MCF 10A (cell line): ENCODE data around the gene ACIN1. TPM values are rescaled to one million over a fixed set of nuclear protein-coding genes. Genes with fewer than 3 reads are reported as not detected.

ENCODE experiments used
- BruUV-seq: library from RNA; stranded (reverse); fragments of 400-500 nt; replicated peaks from 2 replicates; lab custom pipeline; 2021; lab: Mats Ljungman, UMichigan
- CTCF ChIA-PET: fragments of 300-600 bp; sonication (Branson Sonifier 250); formaldehyde crosslinking; extraction: SDS; loops from one replicate; lab custom pipeline; 2021; ENCODE audit warnings: antibody characterized with exemption, inconsistent platforms; lab: Yijun Ruan, JAX
- POLR2A ChIA-PET: fragments of 300-600, 350-650 bp; sonication (Branson Sonifier 250); formaldehyde crosslinking; extraction: SDS; loops from one replicate; lab custom pipeline; 2020; ENCODE audit warnings: antibody characterized with exemption, inconsistent platforms; lab: Yijun Ruan, JAX
- DNase-seq: peaks from one replicate; pipeline ENCODE4 v3.0.0-alpha.2; 2018; ENCODE audit not compliant: unreplicated experiment
- H3K27ac Mint-ChIP-seq: one replicate; pipeline ENCODE4 v1.8.0; 2022; ENCODE audit warnings: mild to moderate bottlenecking, low read depth, mixed read lengths; ENCODE audit not compliant: unreplicated experiment
- H3K27me3 Mint-ChIP-seq: one replicate; pipeline ENCODE4 v1.8.0; 2022; ENCODE audit warnings: mixed read lengths; ENCODE audit not compliant: insufficient read depth, unreplicated experiment
- H3K36me3 Mint-ChIP-seq: one replicate; pipeline ENCODE4 v1.8.0; 2022; ENCODE audit warnings: mild to moderate bottlenecking, moderate library complexity, mixed read lengths; ENCODE audit not compliant: insufficient read depth, unreplicated experiment
- H3K4me1 Mint-ChIP-seq: one replicate; pipeline ENCODE4 v1.8.0; 2022; ENCODE audit warnings: mixed read lengths; ENCODE audit not compliant: insufficient read depth, unreplicated experiment
- H3K4me3 Mint-ChIP-seq: one replicate; pipeline ENCODE4 v1.8.0; 2022; ENCODE audit warnings: mild to moderate bottlenecking, moderate library complexity, mixed read lengths; ENCODE audit not compliant: unreplicated experiment
- H3K9me3 Mint-ChIP-seq: one replicate; pipeline ENCODE4 v1.8.0; 2022; ENCODE audit warnings: mixed read lengths; ENCODE audit not compliant: unreplicated experiment
- CTCF ChIP-seq: fragments of 200-600 bp; IDR thresholded peaks from one replicate; pipeline ENCODE4 v1.8.0; 2022; ENCODE audit warnings: antibody characterized with exemption, mild to moderate bottlenecking; ENCODE audit not compliant: unreplicated experiment
- intact Hi-C: fragments of 100-400 bp; cut with micrococcal nuclease; formaldehyde crosslinking; loops from 2 replicates; pipeline ENCODE4 v1.14.1; 2022
- total RNA-seq: library from RNA; stranded (reverse); gene quantifications from 2 replicates; pipeline ENCODE4 v1.2.3, GENCODE V29; 2022

ACIN1 gene
- total RNA-seq, 1 experiment from 2014 or later: 197 TPM

- ChIA-PET POLR2A (interaction anchor here (0.6 to 2.3 kb wide), 6 partner anchors 9 to 38 kb away, joined by 3 to 15 read pairs (median 4); partner anchors contain the start of gene PSMB5), CTCF (interaction anchor here (0.7 to 2.5 kb wide), 8 partner anchors 16 to 95 kb away, joined by 3 to 11 read pairs (median 4); partner anchors contain the start of gene PRMT5)
- Mint-ChIP-seq H3K27me3 (no peaks in the 10 kb centered on the region), H3K9me3 (no peaks in the 10 kb centered on the region), H3K4me3 (no peak overlapping the region), H3K4me1 (peaks cover 10% of the 10 kb centered on the region), H3K36me3 (peaks cover 48% of the 10 kb centered on the region), H3K27ac (no peak overlapping the region)
- intact Hi-C loops: no loop called here
- TF ChIP-seq CTCF: no peak
- DNase-seq: no peak
- no TSS peak for BruUV-seq
Measured at GRCh38 chr14:23024612-23025075, 70.3 kb downstream of the ACIN1 start.

GRCh38 chr14:23023795-23024152 lies 71.2 kb downstream of the ACIN1 start:
- H3K27ac Mint-ChIP-seq: no peak overlapping the region
- no TSS peak for BruUV-seq
- H3K27me3 Mint-ChIP-seq: no peaks in the 10 kb centered on the region
- ChIA-PET POLR2A (interaction anchor here (0.6 to 2.3 kb wide), 7 partner anchors 9 to 39 kb away, joined by 3 to 15 read pairs (median 5); partner anchors contain the start of gene PSMB5), CTCF (interaction anchor here (0.7 to 2.5 kb wide), 7 partner anchors 17 to 49 kb away, joined by 3 to 11 read pairs (median 4); no protein-coding TSS in a partner anchor)
- no peak overlapping the region for H3K4me3 Mint-ChIP-seq
- no peaks in the 10 kb centered on the region for H3K9me3 Mint-ChIP-seq
- DNase-seq: no peak
- intact Hi-C loops: no loop called here
- peaks cover 3% of the 10 kb centered on the region for H3K4me1 Mint-ChIP-seq
- peaks cover 39% of the 10 kb centered on the region for H3K36me3 Mint-ChIP-seq
- no peak for TF ChIP-seq CTCF

- H3K4me1 Mint-ChIP-seq: no peaks in the 10 kb centered on the region
- DNase-seq: no peak
- no peak overlapping the region for H3K4me3 Mint-ChIP-seq
- H3K36me3 Mint-ChIP-seq: peaks cover 36% of the 10 kb centered on the region
- intact Hi-C loops: no loop called here
- no TSS peak for BruUV-seq
- ChIA-PET POLR2A (interaction anchor here (0.9 to 2.3 kb wide), 4 partner anchors 11 to 16 kb away, joined by 5 to 15 read pairs (median 6); partner anchors contain the start of gene PSMB5), CTCF (interaction anchor here (0.6 to 2.4 kb wide), 6 partner anchors 28 to 48 kb away, joined by 3 to 9 read pairs (median 4); no protein-coding TSS in a partner anchor)
- no peaks in the 10 kb centered on the region for H3K9me3 Mint-ChIP-seq
- TF ChIP-seq CTCF: no peak
- H3K27ac Mint-ChIP-seq: no peak overlapping the region
- no peaks in the 10 kb centered on the region for H3K27me3 Mint-ChIP-seq
Measured at GRCh38 chr14:23023022-23023794, 71.7 kb downstream of the ACIN1 start.

- intact Hi-C loops: no loop called here
- H3K27me3 Mint-ChIP-seq: no peaks in the 10 kb centered on the region
- no peaks in the 10 kb centered on the region for H3K4me1 Mint-ChIP-seq
- BruUV-seq: no TSS peak
- H3K36me3 Mint-ChIP-seq: peaks cover 26% of the 10 kb centered on the region
- no peak for TF ChIP-seq CTCF
- no peak overlapping the region for H3K4me3 Mint-ChIP-seq
- DNase-seq: no peak
- ChIA-PET POLR2A (interaction anchor here (0.7 to 1.3 kb wide), 3 partner anchors 12 to 25 kb away, joined by 3 to 4 read pairs (median 3); no protein-coding TSS in a partner anchor), CTCF (interaction anchor here (0.6 to 2.4 kb wide), 8 partner anchors 12 to 165 kb away, joined by 3 to 9 read pairs (median 3); no protein-coding TSS in a partner anchor)
- H3K9me3 Mint-ChIP-seq: no peaks in the 10 kb centered on the region
- H3K27ac Mint-ChIP-seq: no peak overlapping the region
Measured at GRCh38 chr14:23021889-23022442, 73.0 kb downstream of the ACIN1 start.
